ENCODE results near the gene WLS.
"Not testable (repeated sequence)": the region's sequence is repeated elsewhere in the genome, so short reads cannot be mapped to it uniquely, and the experiment has no call there.

WLS gene

GRCh38 chr1:68232289-68233148 lies at the start of gene WLS:
Gene WLS, minus strand, starts transcription at chr1:68232523. Its CDS starts 224 bp downstream, at chr1:68232299.
- peak; percentile 66 for TF ChIP-seq POLR2A (IDR thresholded peaks at IDR 0.05; ENCODE audit: low read depth, low read length)
- no peak for FAIRE-seq
- peak; percentile 64 for DNase-seq (ENCODE audit: insufficient read length, low spot score)

DNA sequence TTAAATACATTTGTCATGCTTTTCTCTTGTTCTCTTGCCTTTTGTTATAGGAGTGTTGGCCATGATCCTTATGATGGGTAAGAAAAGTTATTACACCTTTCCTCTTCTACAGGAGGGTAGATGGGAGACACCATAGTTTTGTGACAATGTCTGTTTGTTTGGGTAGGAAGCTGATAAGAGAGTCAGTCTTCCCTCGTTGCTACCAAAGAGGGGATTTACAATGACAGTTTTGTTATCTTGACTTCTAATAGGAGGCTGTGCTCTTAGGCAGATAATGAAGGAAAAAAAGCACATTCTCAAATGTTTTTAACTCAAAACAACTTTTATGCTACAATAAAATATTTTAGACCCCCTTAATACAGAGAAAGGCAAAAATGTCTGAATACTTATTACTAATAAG lies 48.0 kb upstream of the WLS start:
- FAIRE-seq, result no peak
- DNase-seq (ENCODE audit: insufficient read length, low spot score), result no peak
- no peak for TF ChIP-seq POLR2A (IDR thresholded peaks at IDR 0.05; ENCODE audit: low read depth, low read length)

- TF ChIP-seq POLR2A (IDR thresholded peaks at IDR 0.05; ENCODE audit: low read depth, low read length), result no peak
- no peak for FAIRE-seq
- DNase-seq (ENCODE audit: insufficient read length, low spot score), result no peak
Observed at GRCh38 chr1:68279846-68280245, 47.5 kb upstream of the WLS start.

- DNase-seq (ENCODE audit: insufficient read length, low spot score) (no peak), FAIRE-seq (no peak)
- no peak for TF ChIP-seq POLR2A (IDR thresholded peaks at IDR 0.05; ENCODE audit: low read depth, low read length)
Observed at GRCh38 chr1:68278221-68278620, 45.9 kb upstream of the WLS start.

DNA sequence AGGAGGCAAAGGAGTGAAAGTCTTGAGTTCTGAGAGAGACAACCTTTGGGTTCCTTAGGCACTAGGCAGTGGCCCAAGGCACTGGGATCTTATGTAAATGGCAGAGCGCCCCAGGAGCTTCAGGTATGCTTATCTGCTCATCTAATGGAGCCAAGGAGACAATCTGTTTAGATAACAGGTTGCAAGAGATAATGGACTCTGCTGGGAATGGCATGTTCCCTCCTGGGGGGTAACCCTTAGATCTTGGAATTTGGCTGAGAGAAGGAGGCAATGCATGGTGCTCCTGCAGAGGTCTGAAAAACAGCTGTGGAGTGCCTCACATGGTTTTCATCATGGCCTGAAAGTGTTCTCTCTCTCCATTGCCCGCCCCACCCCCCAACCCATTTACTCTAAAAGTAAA lies 44.1 kb upstream of the WLS start:
- FAIRE-seq (no peak), DNase-seq (ENCODE audit: insufficient read length, low spot score) (no peak)
- TF ChIP-seq POLR2A (IDR thresholded peaks at IDR 0.05; ENCODE audit: low read depth, low read length), result no peak

- no peak for TF ChIP-seq POLR2A (IDR thresholded peaks at IDR 0.05; ENCODE audit: low read depth, low read length)
- DNase-seq (ENCODE audit: insufficient read length, low spot score), result no peak
- no peak for FAIRE-seq
Observed at GRCh38 chr1:68273530-68273929, 41.2 kb upstream of the WLS start.

DNA sequence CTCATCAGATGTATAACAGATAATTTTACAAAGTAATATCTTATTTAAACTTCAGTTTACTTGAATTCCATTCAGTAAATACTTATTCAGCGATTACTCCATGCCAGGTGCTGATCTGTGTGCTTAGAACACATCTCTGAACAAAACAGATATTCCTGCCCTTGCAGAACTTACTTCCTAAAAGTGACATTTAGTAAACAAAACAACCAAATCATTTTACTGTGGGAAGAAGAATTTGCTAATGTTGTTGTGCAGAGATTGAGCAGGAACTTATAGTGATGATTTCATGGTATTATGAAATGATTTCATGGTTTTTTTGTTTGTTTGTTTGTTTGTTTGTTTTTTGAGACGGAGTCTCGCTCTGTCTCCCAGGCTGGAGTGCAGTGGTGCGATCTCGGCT lies 39.3 kb upstream of the WLS start:
- FAIRE-seq, result no peak

GRCh38 chr1:68270951-68271350 lies 38.6 kb upstream of the WLS start:
- DNase-seq (ENCODE audit: insufficient read length, low spot score) (no peak), FAIRE-seq (no peak)
- no peak for TF ChIP-seq POLR2A (IDR thresholded peaks at IDR 0.05; ENCODE audit: low read depth, low read length)

More for the DNA sequence above, 39.3 kb upstream of the WLS start:
- DNase-seq (ENCODE audit: insufficient read length, low spot score), result no peak
- TF ChIP-seq POLR2A (IDR thresholded peaks at IDR 0.05; ENCODE audit: low read depth, low read length), result no peak

DNA sequence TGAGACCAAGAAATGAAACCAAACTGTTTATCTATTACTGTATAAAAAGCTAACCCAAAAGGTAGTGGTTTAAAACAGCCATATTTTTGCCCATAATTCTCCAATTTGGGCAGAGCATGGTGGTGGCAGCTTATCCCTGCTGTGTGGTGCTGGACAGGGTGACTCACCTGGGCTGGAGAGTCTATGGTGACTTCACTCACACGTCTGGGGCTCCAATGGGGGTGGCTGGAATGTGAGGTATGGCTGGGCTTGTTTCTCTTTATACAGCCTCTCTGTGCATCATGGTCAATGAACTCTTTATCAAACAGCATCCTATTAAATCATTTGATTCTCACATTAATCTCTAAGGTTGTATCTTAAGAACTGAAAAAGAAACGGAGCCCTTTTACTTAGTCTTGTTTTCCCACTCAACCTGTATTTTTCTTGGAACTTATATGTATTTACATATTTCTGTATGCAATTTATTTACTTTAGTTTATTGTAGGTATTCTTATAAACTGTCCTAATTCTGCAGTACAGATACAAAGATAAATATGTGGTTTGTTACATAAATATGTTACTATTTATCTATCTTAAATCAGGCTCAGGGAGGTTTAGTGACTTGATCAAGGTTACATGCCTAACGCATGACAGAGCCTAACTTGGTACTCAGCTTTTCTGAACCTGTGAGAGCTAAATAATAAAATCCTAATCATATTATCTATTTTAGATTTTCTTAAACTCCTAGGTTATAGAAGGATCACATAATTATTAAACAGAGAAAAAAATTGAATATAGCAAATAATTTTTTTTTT lies 37.5 kb upstream of the WLS start:
- TF ChIP-seq POLR2A (IDR thresholded peaks at IDR 0.05; ENCODE audit: low read depth, low read length), result no peak
- FAIRE-seq, result peak; percentile 90
- DNase-seq (ENCODE audit: insufficient read length, low spot score), result peak; percentile 45

GRCh38 chr1:68268896-68269483 lies 36.7 kb upstream of the WLS start:
- DNase-seq (ENCODE audit: insufficient read length, low spot score), result no peak
- FAIRE-seq, result no peak
- TF ChIP-seq POLR2A (IDR thresholded peaks at IDR 0.05; ENCODE audit: low read depth, low read length), result no peak

GRCh38 chr1:68256824-68257223 lies 24.5 kb upstream of the WLS start:
- DNase-seq (ENCODE audit: insufficient read length, low spot score); FAIRE-seq: not testable (repeated sequence)

DNA sequence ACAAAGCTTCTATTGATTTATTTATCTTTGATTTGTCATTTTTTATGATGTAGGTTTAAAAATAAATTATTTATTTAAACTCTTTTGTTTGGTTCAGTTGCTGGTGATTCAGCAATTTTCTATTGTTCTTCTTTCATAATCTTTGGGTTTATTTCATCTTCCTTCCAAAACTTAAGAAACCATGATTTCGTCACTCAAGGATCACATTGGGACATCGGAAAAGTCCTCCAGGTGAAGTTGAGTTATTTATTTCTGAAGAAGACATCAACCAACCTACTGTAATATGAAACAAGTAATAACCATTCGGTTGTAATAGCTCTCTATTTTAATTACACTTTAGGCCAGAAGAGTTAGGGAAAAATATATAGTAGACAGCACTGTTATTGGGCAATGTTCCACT lies 23.0 kb upstream of the WLS start:
- DNase-seq (ENCODE audit: insufficient read length, low spot score), result no peak

DNA sequence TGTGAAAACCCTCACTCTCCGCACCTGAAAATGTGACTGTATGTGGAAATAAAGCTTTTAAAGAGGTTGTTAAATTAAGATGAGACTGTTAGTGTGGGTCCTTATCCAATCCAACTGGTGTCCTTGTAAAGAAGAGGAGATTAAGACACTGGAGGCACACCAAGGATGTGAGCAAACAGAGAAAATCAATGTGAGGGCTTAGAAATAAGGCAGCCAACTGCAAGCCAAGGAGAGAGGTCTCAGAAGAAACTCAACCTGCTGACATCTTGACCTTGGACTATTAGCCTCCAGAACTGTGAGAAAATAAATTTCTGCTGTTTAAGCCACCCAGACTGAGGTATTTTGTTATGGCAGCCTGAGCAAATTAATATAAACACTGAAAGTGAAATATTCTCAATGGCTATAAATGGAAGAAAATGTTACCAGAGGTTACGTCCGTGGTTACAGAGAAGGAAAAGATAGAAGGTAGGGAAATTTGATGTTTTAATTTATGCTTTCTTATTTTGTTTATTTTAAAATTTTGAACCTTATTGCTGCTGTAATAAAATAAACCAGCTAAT lies 22.4 kb upstream of the WLS start:
- DNase-seq (ENCODE audit: insufficient read length, low spot score), result no peak
- no peak for TF ChIP-seq POLR2A (IDR thresholded peaks at IDR 0.05; ENCODE audit: low read depth, low read length)

More for the DNA sequence above, 23.0 kb upstream of the WLS start:
- TF ChIP-seq POLR2A (IDR thresholded peaks at IDR 0.05; ENCODE audit: low read depth, low read length), result no peak
- no peak for FAIRE-seq

DNA sequence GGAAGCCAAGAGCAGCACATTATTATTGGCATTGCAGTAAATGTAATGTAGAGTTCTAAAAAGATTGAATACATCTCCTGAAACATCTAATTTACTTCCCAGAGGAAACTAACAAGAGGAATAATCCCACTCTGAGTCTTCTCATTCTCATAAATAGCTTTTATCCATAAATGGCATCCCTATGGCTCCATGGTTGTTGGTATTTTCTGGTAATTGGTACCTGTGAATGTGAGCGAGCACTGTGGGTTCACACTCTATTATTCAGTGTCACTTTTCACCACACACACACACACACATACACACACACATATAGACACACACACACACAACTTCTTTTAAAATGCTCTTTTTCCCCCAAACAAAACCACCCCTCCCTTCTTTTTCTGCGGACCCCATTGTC lies 4.7 kb upstream of the WLS start:
- DNase-seq (ENCODE audit: insufficient read length, low spot score) (no peak), FAIRE-seq (no peak)
- TF ChIP-seq POLR2A (IDR thresholded peaks at IDR 0.05; ENCODE audit: low read depth, low read length), result no peak

More for the DNA sequence above, 22.4 kb upstream of the WLS start:
- no peak for FAIRE-seq

All from H54 (cell line).